GM18508 (cell line): ENCODE results near the gene BCO2.
"Not testable (repeated sequence)": the region's sequence is repeated elsewhere in the genome, so short reads cannot be mapped to it uniquely, and the experiment has no call there.

Source experiments
- ATAC-seq: cut with Tn5 transposase; IDR thresholded peaks from one replicate; pipeline ENCODE4 v1.9.1; 2021; ENCODE audit warnings: moderate number of reproducible peaks; ENCODE audit not compliant: insufficient read depth, unreplicated experiment

The BCO2 gene

GRCh38 chr11:112174789-112175598 lies at the start of gene BCO2:
TSS of gene BCO2 (plus strand) at chr11:112175512. CDS start at chr11:112175602, 90 bp downstream.
- no peak for ATAC-seq

- no peak for ATAC-seq
These were observed 48.3 kb upstream of the BCO2 start for GRCh38 chr11:112127056-112127455.

- no peak for ATAC-seq
These were observed 46.7 kb upstream of the BCO2 start for GRCh38 chr11:112128483-112129121.

- ATAC-seq, result no peak
These were observed 45.7 kb upstream of the BCO2 start for GRCh38 chr11:112129656-112130055.

GRCh38 chr11:112132737-112133136 lies 42.6 kb upstream of the BCO2 start:
- no peak for ATAC-seq

- ATAC-seq, result no peak
These were observed 40.8 kb upstream of the BCO2 start for GRCh38 chr11:112134473-112134872.

GRCh38 chr11:112143597-112143996 lies 31.7 kb upstream of the BCO2 start:
- no peak for ATAC-seq

GRCh38 chr11:112150517-112150916 lies 24.8 kb upstream of the BCO2 start:
- no peak for ATAC-seq

- ATAC-seq, result no peak
These were observed 19.0 kb upstream of the BCO2 start for GRCh38 chr11:112156153-112156955.

- no peak for ATAC-seq
These were observed 18.2 kb upstream of the BCO2 start for GRCh38 chr11:112156956-112157766.

GRCh38 chr11:112159098-112160065 lies 15.9 kb upstream of the BCO2 start:
- no peak for ATAC-seq

- ATAC-seq, result no peak
These were observed 15.0 kb upstream of the BCO2 start for GRCh38 chr11:112160091-112160848.

GRCh38 chr11:112161012-112161411 lies 14.3 kb upstream of the BCO2 start:
- ATAC-seq, result no peak

GRCh38 chr11:112162200-112162599 lies 13.1 kb upstream of the BCO2 start:
- ATAC-seq, result not testable (repeated sequence)

GRCh38 chr11:112162761-112163546 lies 12.4 kb upstream of the BCO2 start:
- no peak for ATAC-seq

- ATAC-seq, result no peak
These were observed 11.2 kb upstream of the BCO2 start, which contains the start of gene IL18 for GRCh38 chr11:112163875-112164685. TSS of gene IL18 (minus strand) at chr11:112164094. CDS start at chr11:112155053, 9,041 bp downstream.

- ATAC-seq, result no peak
These were observed 10.3 kb upstream of the BCO2 start for GRCh38 chr11:112165049-112165448.
